Measurements from ENCODE around the gene HYAL3. TPM values are rescaled to one million over a fixed set of nuclear protein-coding genes. Genes with fewer than 3 reads are reported as not detected.

The HYAL3 gene
- total RNA-seq, 4 donors from 2014 or later = 2.1 to 6.7 (median 3.4) TPM

GRCh38 chr3:50268703-50269451 lies 30.3 kb downstream of the HYAL3 start, which contains the start of gene SEMA3B:
SEMA3B (plus strand) TSS chr3:50269147; CDS start chr3:50269241, 94 bp downstream.
- DNase-seq (ENCODE audit: extremely low spot score) = no peak
- Histone ChIP-seq H3K4me1 (peaks cover 63 to 93% (median 78%) of the 10 kb centered on the region in 4 donors), H3K4me3 (peak within 1 kb of the TSS; percentile 55 to 74 (median 63)), H3K9me3 (no peaks in the 10 kb centered on the region), H3K27ac (replicated peaks in 1 of 4) (peak within 1 kb of the TSS; percentile 93 to 100 (median 96)), H3K36me3 (peaks cover 0 to 4% (median 0%) of the 10 kb centered on the region in 4 donors), H3K27me3 (peaks cover 0 to 8% (median 0%) of the 10 kb centered on the region in 4 donors)
- 35% methylated on average over 18 of the region's 21 CpGs for WGBS
- intact Hi-C loops (cut with DNase I) = no loop called here
- no peak for TF ChIP-seq POLR2A (IDR thresholded peaks at IDR 0.05; ENCODE audit: low read depth)
- peak; percentile 8 to 71 for TF ChIP-seq POLR2AphosphoS5 (IDR thresholded peaks at IDR 0.05)
- TF ChIP-seq EP300 (IDR thresholded peaks at IDR 0.05) = no peak

- no peak for DNase-seq (ENCODE audit: extremely low spot score)
- intact Hi-C loops (cut with DNase I) = no loop called here
- WGBS = 43% methylated on average over 3 of the region's 3 CpGs
- TF ChIP-seq CTCF (IDR thresholded peaks at IDR 0.05) = no peak
- TF ChIP-seq POLR2AphosphoS5 (IDR thresholded peaks at IDR 0.05) = no peak
- TF ChIP-seq EP300 (IDR thresholded peaks at IDR 0.05) = no peak
- no peak for TF ChIP-seq POLR2A (IDR thresholded peaks at IDR 0.05; ENCODE audit: low read depth)
- peak overlapping the region; percentile 55 to 74 (median 63) for H3K4me3 ChIP-seq
- H3K27me3 ChIP-seq = peaks cover 0 to 2% (median 0%) of the 10 kb centered on the region in 4 donors
- H3K9me3 ChIP-seq = no peaks in the 10 kb centered on the region
- no peaks in the 10 kb centered on the region for H3K36me3 ChIP-seq
- peak overlapping the region; percentile 93 to 100 (median 96) for H3K27ac ChIP-seq (replicated peaks in 1 of 4)
- H3K4me1 ChIP-seq = peaks cover 61 to 93% (median 78%) of the 10 kb centered on the region in 4 donors
Observed at GRCh38 chr3:50268276-50268675, 30.9 kb downstream of the HYAL3 start.

- H3K36me3 ChIP-seq = no peaks in the 10 kb centered on the region
- no peak for TF ChIP-seq CTCF (IDR thresholded peaks at IDR 0.05)
- peak; percentile 84 to 97 for TF ChIP-seq POLR2AphosphoS5 (IDR thresholded peaks at IDR 0.05)
- TF ChIP-seq POLR2A (IDR thresholded peaks at IDR 0.05; ENCODE audit: low read depth) = peak; percentile 72
- H3K4me1 ChIP-seq = peaks cover 54 to 93% (median 76%) of the 10 kb centered on the region in 4 donors
- peak overlapping the region; percentile 55 to 74 (median 63) for H3K4me3 ChIP-seq
- no peaks in the 10 kb centered on the region for H3K27me3 ChIP-seq
- intact Hi-C loops (cut with DNase I) = no loop called here
- peak overlapping the region; percentile 93 to 100 (median 96) for H3K27ac ChIP-seq (replicated peaks in 1 of 4)
- no peaks in the 10 kb centered on the region for H3K9me3 ChIP-seq
- no peak for DNase-seq (ENCODE audit: extremely low spot score)
- 10% methylated on average over 14 of the region's 22 CpGs for WGBS
Observed at GRCh38 chr3:50267280-50267913, 31.8 kb downstream of the HYAL3 start.

- 87% methylated on average over 3 of the region's 7 CpGs for WGBS
- TF ChIP-seq POLR2A (IDR thresholded peaks at IDR 0.05; ENCODE audit: low read depth) (no peak), EP300 (IDR thresholded peaks at IDR 0.05) (no peak), POLR2AphosphoS5 (IDR thresholded peaks at IDR 0.05) (no peak), CTCF (IDR thresholded peaks at IDR 0.05) (no peak)
- Histone ChIP-seq H3K36me3 (no peaks in the 10 kb centered on the region), H3K27ac (replicated peaks in 1 of 4) (peak overlapping the region; percentile 93 to 100 (median 96)), H3K4me3 (peak overlapping the region; percentile 55 to 74 (median 63)), H3K27me3 (no peaks in the 10 kb centered on the region), H3K9me3 (no peaks in the 10 kb centered on the region), H3K4me1 (peaks cover 54 to 92% (median 77%) of the 10 kb centered on the region in 4 donors)
- DNase-seq (ENCODE audit: extremely low spot score) = no peak
- intact Hi-C loops (cut with DNase I) = no loop called here
Observed at GRCh38 chr3:50266836-50267235, 32.4 kb downstream of the HYAL3 start.

GRCh38 chr3:50266017-50266416 lies 33.2 kb downstream of the HYAL3 start:
- no peak for DNase-seq (ENCODE audit: extremely low spot score)
- peak overlapping the region; percentile 93 to 100 (median 96) for H3K27ac ChIP-seq (replicated peaks in 1 of 4)
- no peak for TF ChIP-seq POLR2A (IDR thresholded peaks at IDR 0.05; ENCODE audit: low read depth)
- TF ChIP-seq CTCF (IDR thresholded peaks at IDR 0.05) = no peak
- TF ChIP-seq EP300 (IDR thresholded peaks at IDR 0.05) = no peak
- no peak for TF ChIP-seq POLR2AphosphoS5 (IDR thresholded peaks at IDR 0.05)
- H3K27me3 ChIP-seq = no peaks in the 10 kb centered on the region
- peaks cover 60 to 92% (median 85%) of the 10 kb centered on the region in 4 donors for H3K4me1 ChIP-seq
- intact Hi-C loops (cut with DNase I) = no loop called here
- no peaks in the 10 kb centered on the region for H3K36me3 ChIP-seq
- 83% methylated on average over 4 of the region's 6 CpGs for WGBS
- H3K4me3 ChIP-seq = peak overlapping the region; percentile 55 to 74 (median 63)
- H3K9me3 ChIP-seq = no peaks in the 10 kb centered on the region

All from esophagus muscularis mucosa (tissue), 4 donors.